Stimulated activated effector memory CD8-positive, alpha-beta T cell treated with anti-CD3 and anti-CD28 coated beads, Interleukin-12 subunit alpha, Interleukin-12 subunit beta, amount 100 ng/mL, for 72 hours (primary cell): Measurements from ENCODE around the gene KDM1B.
"Not testable (repeated sequence)": the region's sequence is repeated elsewhere in the genome, so short reads cannot be mapped to it uniquely, and the experiment has no call there.

ENCODE experiments used
- ATAC-seq: fragments of 150-1000 bp; cut with Tn5 transposase; 2 replicates; pipeline ENCODE4 v1.10.0; 2021
- DNase-seq, 2 donors: peaks; one replicate each; pipeline ENCODE4 v3.0.0; 2021 to 2022; ENCODE audit warnings: low spot score in 2 of 2
- H3K27ac Mint-ChIP-seq: one replicate; pipeline ENCODE4 v1.8.0; 2022; ENCODE audit warnings: mild to moderate bottlenecking, mixed read lengths
- H3K36me3 Mint-ChIP-seq: one replicate; pipeline ENCODE4 v1.8.0; 2022; ENCODE audit warnings: mild to moderate bottlenecking, mixed read lengths
- H3K4me1 Mint-ChIP-seq: one replicate; pipeline ENCODE4 v1.8.0; 2022; ENCODE audit warnings: mixed read lengths
- H3K4me3 Mint-ChIP-seq: one replicate; pipeline ENCODE4 v1.8.0; 2022; ENCODE audit warnings: mild to moderate bottlenecking, mixed read lengths
- H3K9me3 Mint-ChIP-seq: one replicate; pipeline ENCODE4 v1.8.0; 2022; ENCODE audit warnings: mixed read lengths

Gene KDM1B

DNA sequence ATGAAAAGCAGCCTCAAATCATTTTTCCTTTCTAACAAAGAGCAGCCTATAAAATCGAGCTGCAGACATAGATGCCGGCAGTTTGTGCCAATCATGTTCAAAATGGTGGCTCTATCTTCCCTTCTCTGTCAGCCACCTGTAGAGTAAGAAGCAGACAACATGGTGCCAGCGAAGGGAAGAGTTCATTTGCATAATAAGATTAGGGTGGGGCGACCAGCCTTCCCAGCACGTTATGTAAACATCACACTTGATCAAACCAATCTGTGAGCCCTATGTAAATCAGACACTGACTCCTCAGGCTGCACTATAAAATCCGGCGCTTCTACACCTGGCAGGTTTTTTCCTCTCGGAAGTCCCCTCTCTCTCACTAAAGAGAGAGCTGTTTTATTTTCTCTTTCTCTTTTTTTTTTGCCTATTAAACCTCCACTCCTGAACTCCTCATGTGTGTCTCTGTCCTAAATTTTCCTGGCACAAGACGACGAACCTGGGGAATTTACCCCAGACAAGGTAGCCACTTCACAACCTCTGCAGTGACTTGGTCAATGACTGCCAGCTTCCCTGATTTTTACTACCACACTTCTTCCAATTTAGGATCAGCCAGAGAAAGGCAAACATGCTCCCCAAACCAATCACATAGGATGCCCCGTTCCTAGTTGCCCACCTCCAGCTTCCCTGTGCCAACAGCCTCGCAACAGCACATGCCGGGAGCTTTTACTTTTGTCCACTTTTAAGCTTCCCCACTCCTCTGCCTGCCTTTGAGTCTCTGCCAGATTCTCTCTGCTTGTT lies 13.2 kb upstream of the KDM1B start:
- Mint-ChIP-seq H3K4me3 (no peak overlapping the region), H3K27ac (no peak overlapping the region), H3K36me3 (peaks cover 78% of the 10 kb centered on the region), H3K9me3 (no peaks in the 10 kb centered on the region), H3K4me1 (peaks cover 8% of the 10 kb centered on the region)
- ATAC-seq (no peak), DNase-seq (no peak)

DNA sequence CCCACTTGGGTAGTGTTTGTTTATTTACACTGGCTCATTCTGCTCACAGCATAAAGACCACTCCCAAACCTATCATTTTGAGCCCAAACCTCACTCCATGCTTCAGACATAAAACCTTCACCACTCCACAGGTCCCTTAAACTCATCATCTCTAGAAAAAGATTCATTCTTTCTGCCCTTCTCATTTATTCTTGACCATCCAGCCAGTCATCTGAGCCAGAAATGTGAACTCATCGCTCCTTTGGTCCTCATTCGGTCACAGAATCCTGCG lies 12.7 kb upstream of the KDM1B start:
- Mint-ChIP-seq H3K4me3 (no peak overlapping the region), H3K9me3 (no peaks in the 10 kb centered on the region), H3K4me1 (peaks cover 13% of the 10 kb centered on the region), H3K27ac (no peak overlapping the region), H3K36me3 (peaks cover 78% of the 10 kb centered on the region)
- no peak for ATAC-seq
- no peak for DNase-seq

DNA sequence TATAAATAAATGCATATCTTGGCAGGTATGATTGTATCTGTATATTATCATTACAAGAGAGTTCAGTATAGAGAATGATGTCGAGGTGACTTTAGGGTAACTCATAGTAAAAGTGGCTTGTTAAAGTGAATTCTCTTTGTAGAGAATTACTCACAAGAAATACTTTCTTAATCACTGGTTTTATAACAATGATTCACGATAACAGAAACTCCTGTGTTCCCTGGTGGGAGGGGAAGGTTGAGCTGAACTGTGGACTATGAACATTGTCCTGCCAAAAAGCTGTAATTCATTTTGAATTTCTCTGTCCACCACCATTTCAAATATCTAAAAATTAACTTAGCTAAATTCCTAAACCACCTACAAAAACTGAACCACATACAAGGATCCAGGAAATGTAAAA lies 8.1 kb upstream of the KDM1B start:
- ATAC-seq (peak; percentile 95), DNase-seq (no peak)
- Mint-ChIP-seq H3K4me3 (no peak overlapping the region), H3K27ac (no peak overlapping the region), H3K36me3 (peaks cover 53% of the 10 kb centered on the region), H3K4me1 (peaks cover 14% of the 10 kb centered on the region), H3K9me3 (no peaks in the 10 kb centered on the region)

- no peak for ATAC-seq
- Mint-ChIP-seq H3K9me3 (no peaks in the 10 kb centered on the region), H3K27ac (no peak overlapping the region), H3K4me3 (no peak overlapping the region), H3K36me3 (peaks cover 52% of the 10 kb centered on the region), H3K4me1 (peaks cover 16% of the 10 kb centered on the region)
- no peak for DNase-seq
These were observed 7.6 kb upstream of the KDM1B start for GRCh38 chr6:18147616-18148015.

DNA sequence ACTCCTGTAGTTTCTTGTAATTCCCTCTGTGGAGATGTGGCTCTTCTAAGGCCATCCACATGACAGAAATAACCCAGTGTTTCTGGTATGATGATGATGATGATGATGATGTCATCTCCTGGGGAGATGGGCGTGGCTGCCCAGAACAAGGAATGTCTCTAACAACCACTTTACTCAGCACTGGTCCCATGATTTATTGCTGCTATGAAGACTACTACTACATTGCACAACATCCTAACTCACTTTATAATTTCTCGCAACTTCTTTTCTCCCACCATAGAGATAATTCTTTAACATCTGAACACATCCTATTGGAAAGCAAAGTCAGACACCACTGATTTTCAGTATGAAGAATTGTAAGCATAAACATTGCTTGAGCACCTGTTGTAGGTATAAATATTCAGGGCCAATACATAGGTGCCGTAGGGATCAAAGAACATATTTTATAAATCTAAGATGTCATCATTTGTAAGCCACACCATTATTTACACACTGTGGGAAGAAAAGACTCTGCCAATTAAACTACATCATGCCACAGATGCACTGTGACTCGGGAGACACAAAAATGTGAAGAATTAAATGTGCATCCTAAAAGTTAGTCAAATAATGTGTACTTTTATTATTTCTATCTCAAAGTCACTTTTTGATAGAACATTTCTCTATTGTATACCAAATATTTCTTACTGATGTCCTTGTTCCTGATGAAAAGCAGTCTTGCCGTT lies 6.8 kb upstream of the KDM1B start:
- H3K4me3 Mint-ChIP-seq = no peak overlapping the region

GRCh38 chr6:18151391-18151790 lies 3.8 kb upstream of the KDM1B start:
- H3K4me3 Mint-ChIP-seq, ATAC-seq, DNase-seq, H3K27ac Mint-ChIP-seq, H3K9me3 Mint-ChIP-seq: not testable (repeated sequence)
- H3K4me1 Mint-ChIP-seq = peaks cover 30% of the 10 kb centered on the region
- peaks cover 36% of the 10 kb centered on the region for H3K36me3 Mint-ChIP-seq

More for the DNA sequence above, 6.8 kb upstream of the KDM1B start:
- Mint-ChIP-seq H3K36me3 (peaks cover 53% of the 10 kb centered on the region), H3K4me1 (peaks cover 18% of the 10 kb centered on the region), H3K27ac (no peak overlapping the region), H3K9me3 (no peaks in the 10 kb centered on the region)
- no peak for DNase-seq
- no peak for ATAC-seq

DNA sequence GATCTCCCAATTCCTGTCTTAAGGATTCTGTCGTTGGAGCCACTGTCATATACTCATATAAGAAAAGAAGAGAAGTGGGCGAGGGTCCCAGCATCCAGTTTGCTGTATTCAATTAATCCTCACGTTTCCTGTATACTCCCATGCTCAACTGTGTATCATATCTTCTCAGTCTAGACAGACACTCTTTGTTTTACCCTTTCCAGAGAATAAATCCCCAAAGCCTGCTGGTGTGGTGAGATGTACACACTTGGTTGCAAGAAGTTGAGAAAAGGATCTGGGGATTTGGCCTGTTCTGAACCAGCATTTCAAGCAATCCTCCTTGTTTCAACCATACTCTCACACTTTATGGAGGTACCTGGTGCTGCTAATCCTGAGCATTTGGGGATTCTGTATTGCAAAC lies 3.4 kb upstream of the KDM1B start:
- Mint-ChIP-seq H3K9me3 (no peaks in the 10 kb centered on the region), H3K4me3 (no peak overlapping the region), H3K4me1 (peaks cover 31% of the 10 kb centered on the region), H3K27ac (no peak overlapping the region), H3K36me3 (peaks cover 34% of the 10 kb centered on the region)
- DNase-seq = no peak
- ATAC-seq = no peak

DNA sequence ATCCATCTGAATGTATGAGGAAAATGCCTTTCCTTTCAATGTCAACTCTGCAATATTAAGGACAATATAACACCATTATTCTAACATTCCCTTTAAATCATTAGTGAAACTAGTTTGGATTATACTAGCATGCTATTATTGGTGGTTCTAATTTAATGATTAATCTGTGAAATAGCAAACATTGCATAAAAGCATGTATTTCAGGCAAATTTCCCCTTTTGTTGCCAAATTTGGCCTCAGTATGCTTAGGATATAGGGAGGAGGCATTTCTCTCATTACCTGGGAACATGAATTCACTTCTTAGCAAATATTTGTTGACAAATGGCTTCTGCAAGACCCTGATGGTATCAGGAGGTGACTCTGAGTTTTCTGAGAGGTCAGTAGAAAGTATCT lies 1.9 kb upstream of the KDM1B start:
- no peak for DNase-seq
- Mint-ChIP-seq H3K36me3 (peaks cover 19% of the 10 kb centered on the region), H3K4me1 (peaks cover 24% of the 10 kb centered on the region), H3K4me3 (peak overlapping the region; percentile 95), H3K9me3 (no peaks in the 10 kb centered on the region), H3K27ac (peak overlapping the region; percentile 80)
- no peak for ATAC-seq

DNA sequence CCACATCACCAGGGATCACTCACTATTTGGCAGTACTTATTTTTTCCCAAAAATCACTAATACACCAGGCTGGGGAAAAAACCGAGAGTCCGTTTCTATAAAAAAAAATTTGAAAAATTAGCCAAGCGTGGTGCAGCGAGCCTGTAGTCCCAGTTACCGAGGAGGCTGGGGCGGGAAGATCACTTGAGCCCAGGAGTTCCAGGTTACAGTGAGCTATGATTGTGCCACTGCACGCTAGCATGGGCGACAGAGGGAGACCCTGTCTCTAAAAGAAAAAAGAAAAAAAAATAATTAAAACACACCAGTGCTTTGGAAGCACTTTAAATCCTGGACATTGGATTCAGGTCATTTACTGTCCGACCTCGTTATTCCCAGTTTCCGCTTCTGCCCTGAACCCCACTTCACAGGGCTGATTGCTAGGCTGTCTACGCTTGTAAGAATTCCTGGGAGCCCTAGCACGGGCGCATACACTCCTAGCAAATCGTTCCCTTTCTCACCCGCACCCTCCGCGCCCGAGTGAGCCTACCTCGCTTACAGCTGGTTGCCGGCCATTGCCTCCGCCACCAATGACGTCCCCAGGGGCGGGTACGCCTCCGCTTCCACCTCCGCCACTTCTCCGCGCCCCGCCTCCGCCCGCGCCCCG lies 594 bp upstream of the KDM1B start, which contains the start of gene TPMT:
TPMT (minus strand) TSS at position 571 of the 643 bp plus-strand sequence. CDS start 5,950 bp downstream, outside the sequence.
- H3K4me3 Mint-ChIP-seq = peak within 1 kb of the TSS; percentile 95
- peaks cover 24% of the 10 kb centered on the region for H3K4me1 Mint-ChIP-seq
- peak within 1 kb of the TSS; percentile 96 for H3K27ac Mint-ChIP-seq
- peaks cover 13% of the 10 kb centered on the region for H3K36me3 Mint-ChIP-seq
- H3K9me3 Mint-ChIP-seq = no peaks in the 10 kb centered on the region
- DNase-seq (no peak), ATAC-seq (peak; percentile 73)

GRCh38 chr6:18155864-18156421 lies 721 bp downstream of the KDM1B start:
- peak; percentile 1 for ATAC-seq
- DNase-seq = peak in 1 of 2 donors; percentile 20
- Mint-ChIP-seq H3K27ac (no peak overlapping the region), H3K9me3 (no peaks in the 10 kb centered on the region), H3K4me3 (peak overlapping the region; percentile 95), H3K36me3 (peaks cover 23% of the 10 kb centered on the region), H3K4me1 (peaks cover 24% of the 10 kb centered on the region)

GRCh38 chr6:18160911-18161310 lies 5.7 kb downstream of the KDM1B start:
- ATAC-seq (peak; percentile 97), DNase-seq (no peak)
- Mint-ChIP-seq H3K4me3 (no peak overlapping the region), H3K36me3 (peaks cover 51% of the 10 kb centered on the region), H3K27ac (peak overlapping the region; percentile 63), H3K4me1 (peaks cover 12% of the 10 kb centered on the region), H3K9me3 (no peaks in the 10 kb centered on the region)

DNA sequence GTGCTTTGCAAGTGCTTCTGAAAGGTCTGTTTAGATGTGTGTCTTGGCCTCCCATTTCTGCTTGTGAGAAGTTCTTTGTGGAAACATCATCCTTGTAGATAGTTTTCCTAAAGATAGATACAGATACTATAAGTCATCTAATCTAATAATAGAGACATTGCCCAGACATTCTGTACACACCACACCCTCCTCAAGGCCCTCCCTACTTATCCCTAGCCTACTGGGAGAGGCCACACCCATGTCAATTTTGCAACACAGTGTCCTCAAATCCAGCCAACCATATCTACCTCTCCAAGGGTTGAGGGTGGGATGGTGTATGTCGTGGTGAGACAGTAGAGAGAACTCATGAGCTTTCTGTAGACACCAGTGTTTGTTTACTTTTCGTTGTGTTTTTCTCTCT lies 6.2 kb downstream of the KDM1B start:
- Mint-ChIP-seq H3K27ac (peak overlapping the region; percentile 63), H3K4me3 (no peak overlapping the region), H3K9me3 (no peaks in the 10 kb centered on the region), H3K36me3 (peaks cover 55% of the 10 kb centered on the region), H3K4me1 (peaks cover 7% of the 10 kb centered on the region)
- DNase-seq = no peak
- ATAC-seq = no peak

DNA sequence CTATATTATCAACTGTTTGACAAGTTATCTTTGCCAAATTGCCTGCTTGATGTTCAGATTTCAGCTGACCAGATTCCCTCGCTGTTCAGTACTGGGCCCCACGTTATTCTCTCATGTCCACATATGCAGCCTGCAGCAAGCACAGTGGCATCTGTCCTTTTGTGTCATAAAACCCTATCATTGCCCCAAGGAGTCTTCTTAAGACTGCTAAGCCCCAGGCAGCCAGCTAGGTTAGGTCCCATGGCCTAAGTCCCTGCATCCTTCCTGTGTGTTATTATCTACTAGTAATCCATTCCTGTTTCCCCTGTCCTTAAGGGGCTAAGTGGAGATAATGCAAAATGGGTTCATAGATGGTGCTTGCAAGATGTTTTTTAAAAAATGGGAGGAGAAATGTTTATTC lies 7.2 kb downstream of the KDM1B start:
- peaks cover 64% of the 10 kb centered on the region for H3K36me3 Mint-ChIP-seq
- DNase-seq (no peak), ATAC-seq (no peak)
- peaks cover 7% of the 10 kb centered on the region for H3K4me1 Mint-ChIP-seq
- no peaks in the 10 kb centered on the region for H3K9me3 Mint-ChIP-seq
- no peak overlapping the region for H3K27ac Mint-ChIP-seq
- no peak overlapping the region for H3K4me3 Mint-ChIP-seq

DNA sequence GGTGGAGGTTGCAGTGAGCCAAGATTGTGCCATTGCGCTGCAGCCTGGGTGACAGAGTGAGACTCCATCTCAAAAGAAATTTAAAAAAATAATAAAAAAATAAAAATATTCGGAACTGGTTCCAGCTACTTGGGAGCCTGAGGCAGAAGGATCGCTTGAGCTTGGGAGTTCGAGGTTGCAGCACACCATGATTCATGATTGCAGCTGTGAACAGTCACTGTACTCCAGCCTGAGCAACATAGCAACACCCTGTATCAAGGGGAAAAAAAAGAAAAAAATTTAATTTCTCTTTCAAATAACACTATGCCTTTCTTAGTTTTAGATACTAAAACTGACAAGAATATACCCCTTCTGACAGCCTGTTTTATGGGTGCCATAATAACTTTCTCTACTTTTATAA lies 10.5 kb downstream of the KDM1B start:
- DNase-seq (no peak), ATAC-seq (no peak)
- Mint-ChIP-seq H3K36me3 (peaks cover 78% of the 10 kb centered on the region), H3K9me3 (no peaks in the 10 kb centered on the region), H3K4me1 (peaks cover 7% of the 10 kb centered on the region), H3K27ac (no peak overlapping the region), H3K4me3 (no peak overlapping the region)

DNA sequence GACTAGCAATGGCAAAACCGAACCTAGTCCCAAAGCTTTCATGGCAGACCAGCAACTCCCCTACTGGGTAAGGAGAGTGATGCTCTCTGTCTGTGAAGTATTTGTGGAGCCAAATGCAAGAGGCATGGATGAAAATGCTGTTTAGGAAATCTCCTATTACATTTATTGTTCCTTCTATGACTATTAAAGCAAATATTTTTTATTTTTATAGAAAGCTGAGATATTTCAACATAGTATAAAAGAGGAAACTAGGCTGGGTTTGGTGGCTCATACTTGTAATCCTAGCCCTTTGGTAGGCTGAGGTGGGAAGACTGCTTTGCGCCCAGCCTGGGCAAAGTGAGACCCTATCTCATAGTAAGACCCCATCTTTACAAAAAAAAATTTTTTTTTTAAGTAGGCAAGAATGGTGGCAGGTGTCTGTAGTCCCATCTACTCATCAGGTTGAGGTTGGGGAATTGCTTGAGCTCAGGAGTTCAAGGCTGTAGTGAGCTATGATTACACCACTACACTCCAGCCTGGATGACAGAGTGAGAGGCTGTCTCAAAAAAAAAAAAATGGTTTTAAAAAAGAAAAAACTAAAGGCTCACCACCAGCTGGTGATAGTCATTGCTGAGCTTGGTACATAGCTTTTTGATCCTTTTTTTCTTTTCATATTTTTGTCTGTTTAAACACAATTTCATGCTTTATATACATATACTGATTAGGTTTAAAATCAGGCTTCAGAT lies 11.3 kb downstream of the KDM1B start:
- H3K9me3 Mint-ChIP-seq = no peaks in the 10 kb centered on the region
- peaks cover 3% of the 10 kb centered on the region for H3K4me1 Mint-ChIP-seq
- no peak overlapping the region for H3K27ac Mint-ChIP-seq
- ATAC-seq = no peak
- H3K36me3 Mint-ChIP-seq = peaks cover 71% of the 10 kb centered on the region
- no peak overlapping the region for H3K4me3 Mint-ChIP-seq
- DNase-seq = no peak
